WI38 (cell line): ENCODE data around the gene CFAP77.
"Not testable (repeated sequence)": the region's sequence is repeated elsewhere in the genome, so short reads cannot be mapped to it uniquely, and the experiment has no call there.

ENCODE experiments used
- H3K4me3 ChIP-seq: 2 replicates; pipeline ENCODE4 v1.5.1; 2011; ENCODE audit warnings: low read depth, mild to moderate bottlenecking, control low read depth, low read length
- CTCF ChIP-seq: IDR thresholded peaks from 2 replicates; pipeline ENCODE4 v1.5.1; 2012; ENCODE audit warnings: low read depth, mild to moderate bottlenecking, control low read depth, low read length

The CFAP77 gene

GRCh38 chr9:132372177-132373095, 37.6 kb upstream of the CFAP77 start:
- no peak overlapping the region for H3K4me3 ChIP-seq
- no peak for TF ChIP-seq CTCF

GRCh38 chr9:132377769-132378168, 32.2 kb upstream of the CFAP77 start:
- H3K4me3 ChIP-seq: not testable (repeated sequence)

GRCh38 chr9:132378416-132378815, 31.6 kb upstream of the CFAP77 start:
- not testable (repeated sequence) for H3K4me3 ChIP-seq

- H3K4me3 ChIP-seq: no peak overlapping the region
- no peak for TF ChIP-seq CTCF
Observed at GRCh38 chr9:132381966-132382541, 28.0 kb upstream of the CFAP77 start.

GRCh38 chr9:132383462-132383883, 26.5 kb upstream of the CFAP77 start:
- H3K4me3 ChIP-seq: no peak overlapping the region
- no peak for TF ChIP-seq CTCF

- no peak overlapping the region for H3K4me3 ChIP-seq
- TF ChIP-seq CTCF: no peak
Observed at GRCh38 chr9:132384376-132384775, 25.6 kb upstream of the CFAP77 start.

GRCh38 chr9:132387133-132387532, 22.9 kb upstream of the CFAP77 start:
- no peak overlapping the region for H3K4me3 ChIP-seq
- no peak for TF ChIP-seq CTCF

GRCh38 chr9:132390966-132391365, 19.0 kb upstream of the CFAP77 start:
- no peak for TF ChIP-seq CTCF
- H3K4me3 ChIP-seq: no peak overlapping the region
